HepG2 (cell line): ENCODE data around the gene GJA3. TPM values are rescaled to one million over a fixed set of nuclear protein-coding genes. Genes with fewer than 3 reads are reported as not detected.

Source experiments
- ATAC-seq: fragments of 200-7000 bp; cut with Tn5 transposase; 3 replicates; pipeline ENCODE4 v1.9.1; 2020; ENCODE audit warnings: mild to moderate bottlenecking, moderate library complexity
- BruUV-seq: library from RNA; stranded (reverse); fragments of 400-500 nt; replicated peaks from 2 replicates; lab custom pipeline; 2021; lab: Mats Ljungman, UMichigan
- CTCF ChIA-PET: fragments of 300-600 bp; formaldehyde crosslinking; extraction: SDS; loops from one replicate; lab custom pipeline; 2021; ENCODE audit warnings: low total read pairs, inconsistent platforms, low intra/inter-chr PET ratio; lab: Yijun Ruan, JAX
- POLR2A ChIA-PET: fragments of 350-600 bp; sonication (Branson Sonifier 250); formaldehyde crosslinking; loops from one replicate; lab custom pipeline; 2020; ENCODE audit warnings: antibody characterized with exemption, inconsistent platforms; lab: Yijun Ruan, JAX
- DNase-seq: peaks from one replicate; pipeline ENCODE4 v3.0.0-alpha.2; 2015; ENCODE audit warnings: low spot score
- FAIRE-seq: peaks from 3 replicates; lab custom pipeline; 2011; peaks lifted over from hg19 to GRCh38; lab: Jason Lieb, UNC
- H2AFZ ChIP-seq: one replicate; pipeline ENCODE4 v1.6.1; 2011; ENCODE audit warnings: low read length, inconsistent platforms
- H3K27ac ChIP-seq: fragments of 300-600 bp; 3 replicates; pipeline ENCODE4 v1.8.0; 2011; ENCODE audit warnings: mixed run types, mild to moderate bottlenecking, mixed read lengths, low read length, inconsistent platforms; ENCODE audit not compliant: insufficient read depth; ENCODE audit errors: extremely low read length
- H3K27me3 ChIP-seq, 2 experiments: fragments of 200-600 bp in 1 of 2; 2 replicates in 1 of 2; 3 replicates in 1 of 2; pipeline versions ENCODE4 v1.6.0 to v1.8.0; 2011; ENCODE audit warnings: low read length in 2 of 2, mild to moderate bottlenecking in 2 of 2, moderate library complexity in 2 of 2, inconsistent platforms in 1 of 2; ENCODE audit not compliant: insufficient read depth in 2 of 2, control insufficient read depth in 1 of 2
- H3K36me3 ChIP-seq, 2 experiments: fragments of 200-600 bp in 1 of 2; replicated peaks in 1 of 2; 2 replicates in 1 of 2; 3 replicates in 1 of 2; pipeline versions ENCODE4 v1.5.1 to v1.8.0; 2011; ENCODE audit warnings: low read length in 2 of 2, inconsistent platforms in 1 of 2; ENCODE audit not compliant: insufficient read depth in 2 of 2, control insufficient read depth in 1 of 2
- H3K4me1 ChIP-seq: 2 replicates; pipeline ENCODE4 v1.5.1; 2012; ENCODE audit warnings: low read length, inconsistent platforms; ENCODE audit not compliant: insufficient read depth
- H3K4me2 ChIP-seq: 2 replicates; pipeline ENCODE4 v1.6.0; 2011; ENCODE audit warnings: low read depth, low read length, inconsistent platforms
- H3K4me3 ChIP-seq, 3 experiments: fragments of 200-600 bp in 1 of 3; sonication (generic), shearing (Covaris generic) in 1 of 3; replicated peaks in 1 of 3; 2 replicates each; pipeline ENCODE4 v1.5.1; 2011 to 2016; ENCODE audit warnings: low read length in 3 of 3, inconsistent platforms in 2 of 3, low read depth in 2 of 3, mild to moderate bottlenecking in 2 of 3, control low read depth in 1 of 3, mixed read lengths in 1 of 3; ENCODE audit not compliant: insufficient read depth in 1 of 3
- H3K79me2 ChIP-seq: one replicate; pipeline ENCODE4 v1.6.1; 2011; ENCODE audit warnings: low read length, inconsistent platforms; ENCODE audit not compliant: insufficient read depth
- H3K9ac ChIP-seq: 2 replicates; pipeline ENCODE4 v1.6.0; 2011; ENCODE audit warnings: mild to moderate bottlenecking, low read depth, low read length, inconsistent platforms; ENCODE audit not compliant: insufficient read depth
- H3K9me3 ChIP-seq: 2 replicates; pipeline ENCODE4 v1.5.1; 2012; ENCODE audit warnings: mild to moderate bottlenecking, low read length
- H4K20me1 ChIP-seq: 2 replicates; pipeline ENCODE4 v1.6.0; 2011; ENCODE audit warnings: inconsistent platforms, mild to moderate bottlenecking, low read length, moderate library complexity; ENCODE audit not compliant: insufficient read depth
- AHR ChIP-seq: IDR thresholded peaks from 2 replicates; pipeline ENCODE4 v1.6.1; 2018; ENCODE audit warnings: missing genetic modification reagents, missing compliant biosample characterization
- FIP1L1 ChIP-seq: fragments of 200-400 bp; formaldehyde crosslinking; IDR thresholded peaks from 2 replicates; pipeline ENCODE4 v1.6.1; 2018; ENCODE audit warnings: low read depth, mild to moderate bottlenecking, low read length, moderate library complexity, borderline replicate concordance; ENCODE audit not compliant: insufficient read depth
- FOXM1 ChIP-seq: sonication (generic); formaldehyde crosslinking; IDR thresholded peaks from 2 replicates; pipeline ENCODE4 v1.5.0; 2020; ENCODE audit warnings: missing genetic modification reagents
- KDM6A ChIP-seq: IDR thresholded peaks from 2 replicates; pipeline ENCODE4 v1.6.1; 2016; ENCODE audit warnings: low read depth
- LCORL ChIP-seq, 2 experiments: fragments of 450-650 bp in 1 of 2; sonication (generic) in 1 of 2; formaldehyde crosslinking in 1 of 2; IDR thresholded peaks; 2 replicates each; pipeline versions ENCODE4 v1.5.0 to v1.6.1; 2017 to 2020; ENCODE audit warnings: antibody characterized with exemption in 1 of 2, missing genetic modification reagents in 1 of 2
- MBNL3 ChIP-seq: fragments of 250-450 bp; sonication (Bioruptor Pico); conservative IDR thresholded peaks from 2 replicates; pipeline ENCODE4 v1.8.0; 2022; ENCODE audit warnings: mild to moderate bottlenecking, inconsistent platforms
- MED8 ChIP-seq: sonication (generic); formaldehyde crosslinking; IDR thresholded peaks from 2 replicates; pipeline ENCODE4 v1.8.1; 2023; ENCODE audit warnings: mild to moderate bottlenecking, missing genetic modification reagents; ENCODE audit not compliant: insufficient replicate concordance
- NR1H2 ChIP-seq: sonication (generic); formaldehyde crosslinking; IDR thresholded peaks from 2 replicates; pipeline ENCODE4 v1.8.1; 2022; ENCODE audit warnings: low read depth, missing genetic modification reagents, borderline replicate concordance
- PHF21A ChIP-seq: sonication (generic); formaldehyde crosslinking; IDR thresholded peaks from 2 replicates; pipeline ENCODE4 v1.5.0; 2020; ENCODE audit warnings: mild to moderate bottlenecking, missing genetic modification reagents
- ZNF143 ChIP-seq: sonication (generic); formaldehyde crosslinking; IDR thresholded peaks from 2 replicates; pipeline ENCODE4 v1.4.0; 2020; ENCODE audit warnings: missing genetic modification reagents
- ZNF75D ChIP-seq: sonication (generic); formaldehyde crosslinking; IDR thresholded peaks from 2 replicates; pipeline ENCODE4 v1.8.1; 2023; ENCODE audit warnings: missing genetic modification reagents, mild to moderate bottlenecking, borderline replicate concordance
- WGBS: methylation state at CpG from one replicate; pipeline ENCODE4 v1.1.6; 2017; ENCODE audit warnings: low lambda C conversion rate; 5-methylcytosine and 5-hydroxymethylcytosine counted together
- in situ Hi-C: cut with HindIII; loops from 2 replicates; pipeline ENCODE4 v1.10.0; 2017; ENCODE audit warnings: low pct_unique_long_range_greater_than_20kb; ENCODE audit not compliant: extremely low pct_ligation_motif_present
- intact Hi-C: fragments of 100-400 bp; cut with micrococcal nuclease; formaldehyde crosslinking; loops from one replicate; pipeline ENCODE4 v1.10.0; 2022; ENCODE audit not compliant: unreplicated experiment
- polyA plus RNA-seq, 8 experiments: library from polyadenylated mRNA; depleted of rRNA in 3 of 8; stranded (reverse) in 7 of 8; unstranded in 1 of 8; fragments of >200 nt; fragmentation: Illumina TruSeq in 4 of 8; extraction: Trizol in 4 of 8; gene quantifications; 2 replicates each; pipeline versions ENCODE4 v1.2.1 to v1.2.3, GENCODE V29; 2011 to 2016; ENCODE audit warnings: low read depth in 4 of 8, missing spikeins in 1 of 8, mixed read lengths in 1 of 8; ENCODE audit not compliant: insufficient read depth in 1 of 8
- total RNA-seq, 5 experiments: library from RNA; depleted of rRNA; stranded (reverse); fragments of >200 nt; fragmentation: Illumina TruSeq; extraction: Trizol; gene quantifications; 2 replicates each; pipeline ENCODE4 v1.2.3, GENCODE V29; 2016; ENCODE audit warnings: low read depth in 1 of 5
- TF ChIP-seq, protein P1 (sequence below): sonication (generic); formaldehyde crosslinking; IDR thresholded peaks from 2 replicates; pipeline ENCODE4 v1.4.0; 2020; ENCODE audit warnings: missing genetic modification reagents, borderline replicate concordance
- TF ChIP-seq, protein P2 (sequence below): sonication (generic); formaldehyde crosslinking; IDR thresholded peaks from 2 replicates; pipeline ENCODE4 v1.5.1; 2020; ENCODE audit warnings: missing genetic modification reagents, mild to moderate bottlenecking, borderline replicate concordance
- TF ChIP-seq, protein P3 (sequence below): sonication (generic); formaldehyde crosslinking; IDR thresholded peaks from 2 replicates; pipeline ENCODE4 v1.5.0; 2020; ENCODE audit warnings: mild to moderate bottlenecking, missing genetic modification reagents
- TF ChIP-seq, protein P4 (sequence below): sonication (generic); formaldehyde crosslinking; IDR thresholded peaks from 2 replicates; pipeline ENCODE4 v1.4.0; 2020; ENCODE audit warnings: mild to moderate bottlenecking, missing genetic modification reagents

Gene GJA3
- total and polyA plus RNA-seq, 2 of the 13 experiments (the other 11 are each of a cell fraction or from before 2014, with no cell fraction given): 0.04 TPM

DNA sequence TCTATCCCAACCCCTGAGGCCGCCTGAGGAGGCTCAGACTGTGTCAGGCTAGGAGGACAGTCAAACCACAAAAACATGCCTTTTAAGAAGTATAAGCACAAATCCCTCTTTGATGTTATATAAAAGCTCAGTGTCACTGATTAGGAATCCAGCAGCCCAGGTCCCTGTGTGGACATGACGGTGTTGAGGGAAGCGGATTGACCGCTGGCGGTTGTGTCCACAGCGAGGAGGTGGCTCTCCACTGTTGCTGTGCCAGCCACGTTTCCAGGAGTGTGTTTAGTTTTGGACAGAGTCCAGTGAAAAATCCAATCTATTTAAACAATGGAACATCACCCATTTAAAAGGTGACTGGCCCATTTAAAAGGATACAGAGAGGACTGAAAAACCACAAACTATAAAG, 7.5 kb upstream of the GJA3 start:
- BruUV-seq: no TSS peak
- 8% methylated on average over 7 of the region's 7 CpGs for WGBS
- Histone ChIP-seq H3K4me2 (no peak overlapping the region), H3K9me3 (no peaks in the 10 kb centered on the region), H3K36me3 (no peaks in the 10 kb centered on the region), H3K4me3 (no peak overlapping the region), H3K79me2 (no peaks in the 10 kb centered on the region), H3K9ac (no peak overlapping the region), H3K4me1 (peaks cover 6% of the 10 kb centered on the region), H3K27me3 (peaks cover 1 to 44% of the 10 kb centered on the region in 2 experiments; a peak in 4 of 5 replicates), H4K20me1 (no peaks in the 10 kb centered on the region), H2AFZ (no peak overlapping the region), H3K27ac (no peak overlapping the region)
- CTCF ChIA-PET: no interaction called here
- ATAC-seq: no peak
- POLR2A ChIA-PET: no interaction called here
- in situ Hi-C loops: no loop called here
- no peak for FAIRE-seq
- intact Hi-C loops: no loop called here
- no peak for DNase-seq
- TF ChIP-seq LCORL (IDR thresholded peaks at IDR 0.05) (no peak), LCORL (CRISPR knock-in tag; IDR thresholded peaks at IDR 0.05) (no peak), ZNF143 (CRISPR knock-in tag) (no peak), KDM6A (CRISPR knock-in tag) (no peak), PHF21A (CRISPR knock-in tag) (no peak), MED8 (no peak), MBNL3 (CRISPR knock-in tag) (no peak), FOXM1 (CRISPR knock-in tag) (no peak), AHR (CRISPR knock-in tag) (no peak), FIP1L1 (no peak), NR1H2 (no peak), ZNF75D (CRISPR knock-in tag) (no peak)
- TF ChIP-seq, protein P1, sequence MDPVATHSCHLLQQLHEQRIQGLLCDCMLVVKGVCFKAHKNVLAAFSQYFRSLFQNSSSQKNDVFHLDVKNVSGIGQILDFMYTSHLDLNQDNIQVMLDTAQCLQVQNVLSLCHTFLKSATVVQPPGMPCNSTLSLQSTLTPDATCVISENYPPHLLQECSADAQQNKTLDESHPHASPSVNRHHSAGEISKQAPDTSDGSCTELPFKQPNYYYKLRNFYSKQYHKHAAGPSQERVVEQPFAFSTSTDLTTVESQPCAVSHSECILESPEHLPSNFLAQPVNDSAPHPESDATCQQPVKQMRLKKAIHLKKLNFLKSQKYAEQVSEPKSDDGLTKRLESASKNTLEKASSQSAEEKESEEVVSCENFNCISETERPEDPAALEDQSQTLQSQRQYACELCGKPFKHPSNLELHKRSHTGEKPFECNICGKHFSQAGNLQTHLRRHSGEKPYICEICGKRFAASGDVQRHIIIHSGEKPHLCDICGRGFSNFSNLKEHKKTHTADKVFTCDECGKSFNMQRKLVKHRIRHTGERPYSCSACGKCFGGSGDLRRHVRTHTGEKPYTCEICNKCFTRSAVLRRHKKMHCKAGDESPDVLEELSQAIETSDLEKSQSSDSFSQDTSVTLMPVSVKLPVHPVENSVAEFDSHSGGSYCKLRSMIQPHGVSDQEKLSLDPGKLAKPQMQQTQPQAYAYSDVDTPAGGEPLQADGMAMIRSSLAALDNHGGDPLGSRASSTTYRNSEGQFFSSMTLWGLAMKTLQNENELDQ (CRISPR knock-in tag): no peak
- TF ChIP-seq, protein P2, sequence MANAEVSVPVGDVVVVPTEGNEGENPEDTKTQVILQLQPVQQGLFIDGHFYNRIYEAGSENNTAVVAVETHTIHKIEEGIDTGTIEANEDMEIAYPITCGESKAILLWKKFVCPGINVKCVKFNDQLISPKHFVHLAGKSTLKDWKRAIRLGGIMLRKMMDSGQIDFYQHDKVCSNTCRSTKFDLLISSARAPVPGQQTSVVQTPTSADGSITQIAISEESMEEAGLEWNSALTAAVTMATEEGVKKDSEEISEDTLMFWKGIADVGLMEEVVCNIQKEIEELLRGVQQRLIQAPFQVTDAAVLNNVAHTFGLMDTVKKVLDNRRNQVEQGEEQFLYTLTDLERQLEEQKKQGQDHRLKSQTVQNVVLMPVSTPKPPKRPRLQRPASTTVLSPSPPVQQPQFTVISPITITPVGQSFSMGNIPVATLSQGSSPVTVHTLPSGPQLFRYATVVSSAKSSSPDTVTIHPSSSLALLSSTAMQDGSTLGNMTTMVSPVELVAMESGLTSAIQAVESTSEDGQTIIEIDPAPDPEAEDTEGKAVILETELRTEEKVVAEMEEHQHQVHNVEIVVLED (CRISPR knock-in tag): no peak
- TF ChIP-seq, protein P3, sequence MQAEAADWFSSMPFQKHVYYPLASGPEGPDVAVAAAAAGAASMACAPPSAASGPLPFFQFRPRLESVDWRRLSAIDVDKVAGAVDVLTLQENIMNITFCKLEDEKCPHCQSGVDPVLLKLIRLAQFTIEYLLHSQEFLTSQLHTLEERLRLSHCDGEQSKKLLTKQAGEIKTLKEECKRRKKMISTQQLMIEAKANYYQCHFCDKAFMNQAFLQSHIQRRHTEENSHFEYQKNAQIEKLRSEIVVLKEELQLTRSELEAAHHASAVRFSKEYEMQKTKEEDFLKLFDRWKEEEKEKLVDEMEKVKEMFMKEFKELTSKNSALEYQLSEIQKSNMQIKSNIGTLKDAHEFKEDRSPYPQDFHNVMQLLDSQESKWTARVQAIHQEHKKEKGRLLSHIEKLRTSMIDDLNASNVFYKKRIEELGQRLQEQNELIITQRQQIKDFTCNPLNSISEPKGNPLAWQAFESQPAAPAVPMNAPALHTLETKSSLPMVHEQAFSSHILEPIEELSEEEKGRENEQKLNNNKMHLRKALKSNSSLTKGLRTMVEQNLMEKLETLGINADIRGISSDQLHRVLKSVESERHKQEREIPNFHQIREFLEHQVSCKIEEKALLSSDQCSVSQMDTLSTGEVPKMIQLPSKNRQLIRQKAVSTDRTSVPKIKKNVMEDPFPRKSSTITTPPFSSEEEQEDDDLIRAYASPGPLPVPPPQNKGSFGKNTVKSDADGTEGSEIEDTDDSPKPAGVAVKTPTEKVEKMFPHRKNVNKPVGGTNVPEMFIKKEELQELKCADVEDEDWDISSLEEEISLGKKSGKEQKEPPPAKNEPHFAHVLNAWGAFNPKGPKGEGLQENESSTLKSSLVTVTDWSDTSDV: no peak
- TF ChIP-seq, protein P4, sequence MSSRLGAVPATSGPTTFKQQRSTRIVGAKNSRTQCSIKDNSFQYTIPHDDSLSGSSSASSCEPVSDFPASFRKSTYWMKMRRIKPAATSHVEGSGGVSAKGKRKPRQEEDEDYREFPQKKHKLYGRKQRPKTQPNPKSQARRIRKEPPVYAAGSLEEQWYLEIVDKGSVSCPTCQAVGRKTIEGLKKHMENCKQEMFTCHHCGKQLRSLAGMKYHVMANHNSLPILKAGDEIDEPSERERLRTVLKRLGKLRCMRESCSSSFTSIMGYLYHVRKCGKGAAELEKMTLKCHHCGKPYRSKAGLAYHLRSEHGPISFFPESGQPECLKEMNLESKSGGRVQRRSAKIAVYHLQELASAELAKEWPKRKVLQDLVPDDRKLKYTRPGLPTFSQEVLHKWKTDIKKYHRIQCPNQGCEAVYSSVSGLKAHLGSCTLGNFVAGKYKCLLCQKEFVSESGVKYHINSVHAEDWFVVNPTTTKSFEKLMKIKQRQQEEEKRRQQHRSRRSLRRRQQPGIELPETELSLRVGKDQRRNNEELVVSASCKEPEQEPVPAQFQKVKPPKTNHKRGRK (CRISPR knock-in tag): no peak
